ENCODE data around the gene ICA1. TPM values are rescaled to one million over a fixed set of nuclear protein-coding genes. Genes with fewer than 3 reads are reported as not detected.

Gene ICA1
- total RNA-seq, 1 experiment from 2014 or later, result not detected

DNA sequence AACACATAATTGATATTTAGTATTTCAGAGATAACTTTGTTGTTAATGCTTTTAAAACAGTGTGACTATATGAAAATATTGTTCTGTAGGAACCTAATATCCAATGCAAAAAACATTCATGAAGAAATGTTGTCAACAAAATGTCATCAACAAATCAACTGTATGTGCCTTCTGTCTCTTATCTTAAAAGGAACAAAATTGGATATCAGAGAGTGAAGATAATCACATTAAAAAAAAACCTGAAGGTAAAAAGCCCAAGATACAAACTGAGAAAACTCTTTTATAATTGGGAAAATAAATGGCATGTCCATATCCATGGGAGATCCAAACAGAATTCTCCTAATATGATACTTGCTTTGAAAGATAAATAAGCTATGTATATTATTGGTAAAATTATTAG lies 33.9 kb downstream of the ICA1 start:
- no peak for DNase-seq (ENCODE audit: low read depth)

GRCh38 chr7:8227261-8227660 lies 34.7 kb downstream of the ICA1 start:
- DNase-seq (ENCODE audit: low read depth), result no peak

GRCh38 chr7:8226501-8226900 lies 35.5 kb downstream of the ICA1 start:
- no peak for DNase-seq (ENCODE audit: low read depth)

DNA sequence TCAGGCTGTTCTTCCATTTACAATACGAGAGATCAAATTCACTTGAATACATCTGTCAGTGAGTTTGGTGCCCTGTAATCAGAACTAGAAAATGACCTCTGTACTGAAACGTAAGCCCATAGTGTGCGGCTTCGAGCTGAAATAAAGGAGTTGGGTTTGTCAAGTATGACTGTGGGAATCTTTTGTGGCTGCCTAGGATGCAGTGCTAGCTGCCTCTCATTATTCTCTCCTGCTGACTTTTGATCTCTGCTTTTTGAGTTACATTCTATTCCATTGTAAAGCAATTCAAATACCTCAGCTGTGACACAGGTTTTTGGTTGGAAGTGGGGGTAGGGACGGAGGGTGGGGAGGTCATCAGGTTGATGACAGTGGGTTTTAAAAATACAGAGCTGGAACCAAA lies 40.4 kb downstream of the ICA1 start:
- no peak for DNase-seq (ENCODE audit: low read depth)

DNA sequence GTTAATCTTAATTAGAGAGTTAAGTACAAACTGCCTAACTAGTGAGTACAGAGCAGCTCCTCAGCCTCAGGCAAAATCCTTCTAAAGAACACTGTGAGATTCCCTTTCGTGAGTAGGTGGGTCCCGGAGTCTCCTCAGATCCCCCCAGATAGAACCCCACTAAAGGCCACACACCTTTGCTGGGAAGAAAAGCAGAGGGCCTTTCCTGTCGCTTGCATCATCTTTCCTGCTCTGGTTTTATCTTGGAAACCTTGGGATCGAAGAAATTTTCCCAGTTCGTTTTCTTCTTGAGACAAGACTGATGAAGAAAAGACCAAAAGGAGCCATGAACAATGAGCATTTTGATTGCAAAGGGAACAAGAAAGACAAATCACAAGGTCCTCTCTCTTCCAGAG lies 40.9 kb downstream of the ICA1 start:
- no peak for DNase-seq (ENCODE audit: low read depth)

DNA sequence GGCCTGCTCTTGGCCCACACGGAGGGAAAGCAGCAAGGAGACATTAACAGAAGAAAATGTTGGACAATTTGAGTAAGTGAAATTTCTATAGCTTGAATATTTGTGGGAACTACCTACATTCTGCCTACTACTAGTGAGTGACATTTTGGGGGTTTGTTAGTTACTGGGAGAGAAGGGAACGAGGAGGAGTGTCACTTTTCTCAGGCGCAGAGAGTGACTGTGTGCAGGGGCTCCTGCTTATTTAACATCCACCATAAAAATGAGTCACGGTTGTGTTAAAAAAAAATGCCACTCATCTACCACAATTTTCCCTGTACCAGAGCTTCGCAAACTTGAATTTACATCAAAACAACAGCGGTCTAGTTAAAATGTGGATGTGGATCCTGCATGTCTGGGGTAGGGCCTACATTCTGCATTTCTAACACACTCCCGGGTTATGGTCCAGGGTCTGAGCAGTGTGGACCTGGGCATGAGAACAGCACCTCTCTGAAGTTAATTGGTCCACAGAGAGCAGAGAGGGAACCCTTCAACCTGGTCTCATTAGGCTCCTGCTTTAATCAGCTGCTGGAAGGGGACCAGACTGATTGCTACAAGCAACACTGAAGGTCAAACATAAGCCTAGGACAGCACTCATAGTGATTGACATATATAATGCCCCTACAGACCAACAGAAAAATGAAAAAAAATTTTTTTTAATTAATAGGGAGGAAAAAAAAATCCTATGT lies 41.4 kb downstream of the ICA1 start:
- no peak for DNase-seq (ENCODE audit: low read depth)

GRCh38 chr7:8217200-8218068 lies 44.5 kb downstream of the ICA1 start:
- peak; percentile 62 for DNase-seq (ENCODE audit: low read depth)

GRCh38 chr7:8216334-8216690 lies 45.7 kb downstream of the ICA1 start:
- no peak for DNase-seq (ENCODE audit: low read depth)

DNA sequence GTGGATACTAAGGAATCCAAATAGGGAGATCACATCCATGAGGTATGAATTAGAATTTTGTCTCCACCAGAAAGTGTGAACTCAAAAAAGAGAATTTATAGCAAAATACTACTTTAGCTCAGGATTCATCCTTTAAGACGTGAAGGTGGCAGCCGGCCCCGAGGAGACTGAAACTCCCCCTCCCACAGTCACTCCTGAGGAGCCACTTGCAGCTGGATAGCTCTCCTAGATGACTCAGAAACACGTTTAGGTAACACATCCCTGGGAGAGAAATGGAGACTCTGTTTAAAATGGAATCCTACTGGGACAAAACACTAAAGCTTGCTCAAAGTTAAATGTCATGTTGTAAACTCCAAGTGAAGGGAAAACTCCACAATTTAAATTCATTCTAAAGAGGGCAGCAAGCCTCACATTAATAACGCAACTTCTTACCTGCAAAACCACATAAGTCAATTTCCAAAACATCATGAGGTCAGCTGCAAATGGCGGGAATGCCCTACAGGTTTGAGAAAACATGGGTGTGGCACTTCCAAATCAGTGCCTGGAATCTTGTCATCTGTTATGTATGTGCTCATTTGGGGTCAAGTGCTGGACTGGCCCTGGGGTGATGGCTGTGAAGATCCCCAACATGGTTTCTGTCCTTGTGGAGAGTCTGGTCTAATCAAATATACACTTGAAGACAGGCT lies 46.2 kb downstream of the ICA1 start:
- no peak for DNase-seq (ENCODE audit: low read depth)

DNA sequence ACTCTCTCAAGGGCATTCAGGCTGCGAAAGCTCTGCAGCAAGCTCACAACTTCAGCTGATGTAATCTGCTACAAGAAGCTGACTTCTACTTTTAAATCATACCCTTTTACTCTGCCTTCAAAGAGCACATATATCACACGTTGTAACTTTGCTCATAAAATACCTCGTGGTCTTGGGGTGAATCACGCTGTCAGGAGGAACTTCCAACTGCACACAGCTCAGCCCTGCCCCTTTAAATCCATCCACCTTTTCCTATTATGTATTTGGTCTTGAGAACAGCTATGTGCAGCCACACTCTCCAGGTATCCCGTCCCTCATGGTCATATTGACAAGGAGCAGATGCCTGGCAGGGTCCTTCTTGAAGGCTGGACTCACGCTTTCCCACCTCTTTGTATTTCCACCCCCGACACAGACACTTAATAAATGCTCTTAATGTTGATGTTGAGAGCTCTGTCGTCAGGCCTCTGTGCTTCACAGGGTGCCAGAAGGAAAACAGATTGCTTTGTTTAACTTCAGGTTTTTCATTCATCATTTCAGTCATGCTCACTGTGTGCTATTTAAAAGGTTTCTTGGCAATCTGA lies 47.6 kb downstream of the ICA1 start:
- peak; percentile 36 for DNase-seq (ENCODE audit: low read depth)

GRCh38 chr7:8213381-8213780 lies 48.6 kb downstream of the ICA1 start:
- no peak for DNase-seq (ENCODE audit: low read depth)

DNA sequence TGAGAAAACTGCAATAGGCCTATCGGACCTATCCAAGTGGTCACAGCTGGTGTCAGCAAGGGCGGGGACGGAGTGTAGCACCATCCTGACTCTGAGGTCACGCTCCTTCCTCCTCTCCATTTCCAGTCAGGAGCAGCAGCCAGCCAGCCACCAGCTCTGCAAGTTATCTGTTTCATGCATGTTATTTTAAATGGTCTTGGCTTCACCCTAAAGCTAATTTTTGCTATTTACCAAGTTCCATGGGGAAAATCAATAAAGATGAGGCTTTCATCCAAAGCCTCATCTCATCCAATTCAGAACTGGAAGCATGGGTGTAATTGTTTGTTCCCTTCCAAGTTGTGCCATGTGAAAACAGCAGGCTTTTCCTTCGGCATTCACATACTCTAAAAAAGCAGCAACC lies 49.3 kb downstream of the ICA1 start:
- DNase-seq (ENCODE audit: low read depth), result no peak

GRCh38 chr7:8211725-8212096 lies 50.3 kb downstream of the ICA1 start:
- DNase-seq (ENCODE audit: low read depth), result no peak

GRCh38 chr7:8210845-8211724 lies 50.9 kb downstream of the ICA1 start:
- DNase-seq (ENCODE audit: low read depth), result no peak

- DNase-seq (ENCODE audit: low read depth), result no peak
Observed at GRCh38 chr7:8209353-8209752, 52.6 kb downstream of the ICA1 start.

GRCh38 chr7:8208816-8209215 lies 53.2 kb downstream of the ICA1 start:
- no peak for DNase-seq (ENCODE audit: low read depth)

DNA sequence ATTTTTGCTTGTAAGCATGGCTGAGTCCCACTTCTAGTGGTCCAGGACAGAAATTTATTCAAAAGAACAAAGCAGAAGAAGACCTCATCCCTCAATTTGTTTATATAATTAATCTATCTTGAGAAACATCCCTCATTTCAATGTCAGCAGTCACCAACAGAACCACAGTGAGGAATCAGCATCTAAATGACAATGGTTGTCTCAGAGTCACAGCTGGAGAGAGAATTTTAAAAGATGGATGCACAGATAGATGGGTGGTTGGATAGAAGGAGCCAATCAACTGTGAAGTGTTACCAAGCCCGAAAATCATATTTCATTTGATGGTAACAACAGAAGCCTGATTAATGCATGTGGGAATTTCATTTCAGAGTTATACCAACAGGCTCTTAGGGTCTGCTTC lies 55.0 kb downstream of the ICA1 start:
- DNase-seq (ENCODE audit: low read depth), result no peak

GRCh38 chr7:8205537-8205936 lies 56.4 kb downstream of the ICA1 start:
- no peak for DNase-seq (ENCODE audit: low read depth)

DNA sequence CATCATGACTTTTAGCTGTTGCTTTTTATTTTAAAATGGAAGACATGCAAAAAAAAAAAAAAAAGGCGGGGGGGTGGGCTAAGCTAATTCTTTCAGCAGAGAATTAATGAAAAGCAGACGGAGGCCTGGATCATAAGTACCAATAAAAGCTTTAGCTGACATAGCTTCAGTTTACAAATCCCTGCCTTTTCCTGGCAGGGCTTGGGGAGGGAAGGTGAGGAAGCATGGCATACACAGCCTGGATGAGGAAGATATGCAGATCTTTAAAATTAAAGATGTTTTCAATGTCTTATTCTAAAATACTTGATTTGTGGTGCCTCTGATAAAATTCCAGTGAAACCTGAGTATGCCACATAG lies 57.0 kb downstream of the ICA1 start:
- DNase-seq (ENCODE audit: low read depth), result no peak

GRCh38 chr7:8204339-8205030 lies 57.5 kb downstream of the ICA1 start:
- no peak for DNase-seq (ENCODE audit: low read depth)

All from M059J (cell line).